M059J (cell line): ENCODE results near the gene ATP2B2. TPM values are rescaled to one million over a fixed set of nuclear protein-coding genes. Genes with fewer than 3 reads are reported as not detected.

Experiments used
- DNase-seq: peaks from one replicate; pipeline ENCODE4 v3.0.0-alpha.2; 2012; ENCODE audit warnings: low read depth
- total RNA-seq: library from RNA; depleted of rRNA; stranded (reverse); fragments of >200 nt; shearing (Covaris generic); gene quantifications from 2 replicates; pipeline ENCODE4 v1.2.3, GENCODE V29; 2014

ATP2B2 gene
- total RNA-seq, 1 experiment from 2014 or later = not detected

DNA sequence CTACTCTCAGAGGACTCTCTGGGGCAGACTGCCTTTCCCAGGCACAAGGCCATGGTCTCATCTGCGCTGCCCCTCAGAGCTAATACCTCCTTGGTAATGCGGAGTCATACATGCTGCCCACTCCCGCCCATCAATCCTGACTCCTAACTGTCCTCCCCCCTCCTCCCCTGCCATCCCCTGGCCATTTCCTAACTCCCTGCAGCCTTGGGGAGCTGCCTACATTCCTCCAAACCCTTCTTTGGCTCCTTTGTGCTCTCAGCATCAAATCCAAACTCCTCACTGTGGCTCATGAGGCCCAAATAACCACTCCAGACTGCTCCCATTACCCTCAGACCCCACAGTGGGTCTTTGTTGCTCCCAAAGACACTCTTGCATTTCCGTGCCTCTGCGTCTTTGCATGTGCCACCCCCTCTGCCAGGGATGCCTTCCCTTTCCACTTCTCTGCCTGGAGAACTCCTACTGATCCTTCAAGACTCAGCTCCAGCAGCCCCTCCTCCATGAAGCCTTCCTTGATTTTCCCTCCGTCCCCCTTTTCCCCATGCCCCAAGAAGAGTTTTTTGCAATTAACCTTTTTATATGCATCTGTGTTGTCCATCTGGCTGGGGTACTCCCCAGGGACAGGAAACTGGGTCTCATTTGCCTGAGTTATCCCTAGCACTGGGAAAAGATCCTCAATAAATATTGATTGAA lies 5.5 kb upstream of the ATP2B2 start:
- DNase-seq = no peak

GRCh38 chr3:10510086-10510742 lies 4.8 kb upstream of the ATP2B2 start:
- DNase-seq = no peak

DNA sequence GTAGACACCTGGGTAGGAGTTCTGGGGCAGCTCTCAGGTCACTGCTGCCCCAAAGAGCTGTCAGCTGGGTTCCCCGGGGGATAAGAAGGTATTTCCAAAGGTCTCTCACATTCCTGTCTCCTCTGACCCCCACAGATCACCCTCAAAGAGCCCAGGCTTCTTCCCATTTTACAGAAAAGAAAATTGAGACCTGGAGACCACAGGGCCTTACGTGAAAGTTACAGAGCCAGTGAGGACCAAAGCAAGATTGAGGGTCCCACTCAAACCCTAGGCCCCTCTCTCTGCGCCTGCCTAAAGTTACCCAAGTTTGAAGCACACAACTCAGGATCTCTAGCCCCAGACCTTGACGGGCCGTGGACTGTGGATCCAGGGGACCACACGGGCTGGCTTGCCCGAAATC lies 3.9 kb upstream of the ATP2B2 start:
- no peak for DNase-seq

DNA sequence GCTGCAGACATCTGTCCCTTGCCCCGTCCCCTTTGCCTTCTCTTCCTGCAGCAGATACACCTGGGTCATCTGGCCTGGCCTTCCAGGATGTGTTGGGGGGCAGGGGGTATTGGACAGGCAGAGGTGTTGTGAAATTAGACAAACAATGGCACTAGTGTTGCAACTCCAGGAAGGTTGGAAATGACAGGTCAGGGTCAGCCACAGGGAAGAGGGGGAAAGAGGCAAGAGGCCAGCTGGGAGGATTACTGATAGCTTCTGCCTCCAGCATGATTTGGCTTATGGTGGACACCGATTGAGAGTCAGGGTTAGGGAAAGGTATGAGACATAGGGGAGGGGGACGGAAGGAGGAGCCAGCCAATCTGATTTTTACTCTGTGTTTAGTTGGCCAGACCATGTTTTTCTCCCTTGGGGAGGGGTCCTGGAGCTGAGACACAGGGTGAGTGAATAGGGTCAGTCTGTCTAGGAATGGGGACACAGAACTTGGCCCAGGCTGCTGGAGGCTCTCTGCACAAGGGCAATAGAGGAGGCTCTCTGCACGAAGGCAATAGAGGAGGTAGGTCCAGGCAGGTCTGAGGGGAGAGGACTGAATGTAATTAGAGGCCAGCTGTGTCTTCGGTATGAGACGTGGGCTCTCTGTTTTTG lies 3.4 kb upstream of the ATP2B2 start:
- no peak for DNase-seq

DNA sequence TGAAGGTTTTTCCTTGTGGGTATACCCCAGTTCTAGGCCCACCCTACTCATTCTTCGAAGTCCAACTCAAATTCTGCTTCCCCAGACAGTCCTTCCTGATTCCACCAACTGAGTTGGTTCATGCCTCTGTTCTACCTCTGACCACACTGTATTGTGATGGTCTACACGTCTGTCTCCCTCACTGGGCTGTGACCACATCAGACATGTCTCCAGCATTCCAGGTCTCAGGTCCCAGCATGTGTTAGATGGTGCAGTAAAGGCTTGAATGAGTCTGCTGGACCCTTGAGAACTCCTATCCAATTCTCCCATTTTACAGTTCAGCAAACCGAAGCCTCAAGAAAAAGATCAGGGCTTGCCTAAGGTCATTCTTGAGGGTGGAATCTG lies 2.8 kb upstream of the ATP2B2 start:
- DNase-seq = no peak

DNA sequence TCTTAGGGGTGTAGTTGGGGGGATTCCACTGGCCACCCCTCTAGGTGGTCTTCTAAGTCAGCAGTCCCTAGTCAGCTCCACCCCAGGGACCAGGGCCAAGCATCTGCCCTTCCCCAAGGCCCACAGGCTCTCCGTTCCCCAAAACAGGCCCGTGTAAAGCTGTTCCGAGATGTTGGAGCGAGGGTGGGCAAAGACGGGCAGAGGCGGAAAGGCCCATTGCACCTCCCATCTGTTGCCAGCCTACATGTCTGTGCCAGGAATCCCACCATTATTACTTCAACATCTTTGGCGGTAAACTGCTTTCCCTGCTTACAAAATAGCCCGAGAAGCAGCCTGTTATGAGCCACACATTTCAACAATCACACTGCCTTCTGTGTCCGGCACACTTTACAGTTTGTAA lies 1.9 kb upstream of the ATP2B2 start:
- DNase-seq = no peak

- no peak for DNase-seq
Observed at GRCh38 chr3:10506696-10507095, 1.3 kb upstream of the ATP2B2 start.

DNA sequence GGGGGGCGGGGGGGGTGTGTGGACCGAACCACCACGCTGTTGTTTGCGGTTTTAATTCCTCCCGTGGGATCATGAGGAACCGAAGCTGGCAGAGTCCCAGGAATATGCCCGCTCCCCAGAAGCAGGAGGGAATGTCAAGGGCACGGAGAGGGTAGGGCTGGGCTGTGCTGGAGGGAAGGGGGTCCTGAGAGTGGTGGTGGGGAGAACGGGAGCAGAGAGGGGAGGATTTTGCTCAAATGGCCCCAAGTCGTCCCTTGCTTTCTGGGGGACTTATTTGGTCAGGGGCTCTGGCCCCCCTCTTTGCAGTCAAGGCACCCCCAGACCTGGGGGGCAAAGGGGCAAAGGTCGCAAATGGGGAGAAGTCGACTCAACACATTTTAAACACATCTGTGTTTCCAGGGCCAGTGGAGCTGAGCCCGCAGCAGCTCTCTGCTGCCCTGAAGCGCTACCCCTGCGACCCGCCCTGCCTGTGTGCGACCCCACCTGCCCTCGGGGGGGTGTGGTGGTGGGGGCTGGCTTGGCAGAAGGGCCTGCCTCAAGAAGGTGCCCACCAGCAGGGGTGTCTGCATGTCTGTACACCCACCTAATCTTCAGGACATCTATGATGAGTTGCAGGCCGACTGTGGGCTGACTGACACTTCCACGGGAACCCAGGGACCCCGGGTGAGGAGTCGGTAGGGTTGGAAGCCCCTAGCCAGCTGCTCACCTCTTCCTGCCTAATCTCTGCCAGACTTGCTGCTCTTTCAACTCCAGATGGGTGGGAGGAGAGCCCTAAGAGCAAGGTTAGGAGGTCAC lies 602 bp upstream of the ATP2B2 start:
- no peak for DNase-seq

DNA sequence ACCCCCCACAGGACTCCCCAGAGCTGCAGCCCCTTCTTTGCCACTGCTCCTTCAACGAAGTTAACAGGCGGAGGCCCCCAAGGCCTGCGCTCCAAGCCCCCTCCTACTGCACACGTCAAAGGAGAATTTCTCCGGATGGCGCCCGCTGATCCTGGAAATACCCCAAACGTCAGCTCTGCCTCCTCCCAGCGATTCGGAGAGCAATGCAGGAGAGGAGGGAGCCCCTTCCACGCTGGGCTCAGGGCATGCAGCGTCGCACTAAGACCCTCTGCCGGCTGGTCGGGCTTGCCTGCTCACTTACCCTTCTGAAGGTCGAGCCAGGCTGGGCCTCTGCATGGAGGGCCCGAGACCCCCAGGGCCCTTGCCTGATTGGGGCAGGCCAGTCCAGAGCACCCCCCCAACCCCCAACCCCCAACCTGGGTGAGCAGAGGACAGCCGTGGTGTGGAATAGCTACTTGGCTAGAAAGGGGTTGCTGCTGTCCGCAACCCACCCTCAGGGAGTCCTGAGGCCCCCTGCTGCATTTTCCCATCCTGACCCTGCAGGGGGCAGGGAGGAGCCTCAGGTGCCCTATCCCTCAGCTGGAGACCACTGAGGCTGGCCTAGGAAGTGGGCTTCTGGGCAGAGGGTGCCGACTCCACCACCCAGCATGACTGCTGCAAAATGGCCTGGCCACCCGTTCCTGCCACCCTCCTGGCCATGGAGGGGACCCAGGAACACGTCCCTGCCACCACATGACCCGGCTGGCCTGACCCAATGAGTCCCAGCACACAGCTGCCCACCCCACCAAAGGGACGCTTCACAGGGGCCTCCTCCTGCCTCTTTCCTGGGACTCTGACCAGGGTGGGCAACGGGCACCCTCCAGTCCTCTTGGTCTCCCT lies 976 bp downstream of the ATP2B2 start:
- DNase-seq = no peak

DNA sequence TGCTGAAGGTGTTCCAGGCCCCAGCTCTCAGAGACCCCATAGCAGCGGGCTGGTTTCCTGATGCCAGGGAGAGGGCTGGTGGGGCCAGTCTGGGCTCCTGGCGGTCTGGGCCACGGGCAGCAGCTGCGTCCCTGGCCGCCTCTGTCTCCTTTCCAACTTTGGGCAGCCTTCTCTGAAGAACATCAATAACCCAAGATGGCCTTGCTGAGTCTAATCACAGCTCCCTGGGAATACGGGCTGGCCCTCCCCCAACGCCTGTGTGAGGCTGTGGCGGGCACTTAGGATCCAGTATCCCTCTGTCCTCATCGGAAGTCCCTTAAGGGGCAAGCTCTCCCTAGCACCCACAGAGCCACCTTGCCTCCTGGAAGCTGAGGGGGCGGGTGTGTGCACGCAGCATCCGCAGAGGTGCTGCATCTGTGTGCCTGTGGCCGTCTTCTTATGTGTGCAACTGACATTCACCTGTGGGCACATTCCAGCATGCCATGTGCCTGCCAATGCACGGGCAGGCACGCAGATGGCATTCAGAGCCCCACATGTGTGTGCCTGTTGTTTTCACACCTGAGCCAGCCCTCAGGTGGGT lies 2.1 kb downstream of the ATP2B2 start:
- DNase-seq = no peak

- DNase-seq = no peak
Observed at GRCh38 chr3:10502185-10502880, 3.1 kb downstream of the ATP2B2 start.

DNA sequence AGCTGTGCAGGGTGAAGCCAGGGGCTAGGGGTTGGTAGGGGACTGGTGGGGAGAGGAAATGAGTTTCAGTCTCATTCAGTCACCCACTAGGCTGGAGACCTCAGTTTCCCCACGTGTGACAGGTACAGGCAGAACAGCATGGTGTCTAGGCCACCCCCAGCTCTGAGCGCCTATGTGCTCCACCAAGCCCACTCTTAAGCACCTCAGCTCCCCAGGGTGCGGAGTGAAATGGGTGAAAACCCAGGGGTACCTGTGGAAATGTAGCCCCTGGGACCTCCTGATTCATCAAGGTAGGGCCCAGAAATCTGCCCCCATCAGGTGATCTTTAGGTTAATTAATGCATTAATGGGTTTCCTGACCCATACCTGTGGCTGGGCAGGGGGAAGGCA lies 3.7 kb downstream of the ATP2B2 start:
- DNase-seq = no peak

DNA sequence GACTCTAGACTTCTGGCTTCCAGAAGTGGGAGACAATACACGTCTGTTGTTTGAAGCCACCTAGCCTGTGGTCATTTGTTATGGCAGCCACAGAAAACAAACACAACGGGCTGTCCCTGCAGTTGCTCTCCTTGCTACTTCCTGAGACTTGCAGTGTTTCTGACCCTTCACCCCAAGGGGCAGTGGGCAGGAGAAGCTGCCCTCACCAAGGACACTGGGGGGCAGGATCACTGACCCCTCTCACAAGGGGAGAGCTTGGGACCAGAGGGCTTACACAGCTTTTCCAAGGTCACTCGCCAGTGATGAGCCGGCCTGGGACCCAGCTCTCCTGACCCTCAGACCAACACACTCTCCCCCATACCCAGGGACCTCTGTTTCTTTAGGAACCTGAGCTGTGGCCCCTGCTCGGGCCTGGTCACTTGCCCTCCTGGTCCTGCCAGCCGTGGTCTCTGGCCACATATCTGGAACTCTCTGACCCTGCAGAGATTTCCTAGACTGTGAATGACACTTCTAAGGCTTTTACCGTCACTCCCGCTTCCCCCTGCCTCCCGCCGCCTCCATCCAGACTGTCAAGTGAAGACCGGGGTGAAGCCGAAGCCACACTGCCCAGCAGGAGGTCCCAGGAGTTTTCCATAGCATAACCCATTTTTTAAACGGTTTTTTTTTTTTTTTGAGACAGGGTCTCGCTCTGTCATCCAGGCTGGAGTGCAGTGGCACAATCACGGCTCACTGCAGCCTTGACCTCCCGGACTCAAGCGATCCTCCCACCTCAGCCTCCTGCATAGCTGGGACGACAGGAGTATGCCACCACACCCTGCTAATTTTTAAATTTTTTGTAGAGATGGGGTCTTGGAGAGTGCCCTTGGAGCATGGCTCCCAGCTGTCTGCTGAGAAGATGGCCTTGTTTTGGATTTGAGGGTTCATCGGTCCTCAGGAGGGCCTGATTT lies 4.4 kb downstream of the ATP2B2 start:
- no peak for DNase-seq

DNA sequence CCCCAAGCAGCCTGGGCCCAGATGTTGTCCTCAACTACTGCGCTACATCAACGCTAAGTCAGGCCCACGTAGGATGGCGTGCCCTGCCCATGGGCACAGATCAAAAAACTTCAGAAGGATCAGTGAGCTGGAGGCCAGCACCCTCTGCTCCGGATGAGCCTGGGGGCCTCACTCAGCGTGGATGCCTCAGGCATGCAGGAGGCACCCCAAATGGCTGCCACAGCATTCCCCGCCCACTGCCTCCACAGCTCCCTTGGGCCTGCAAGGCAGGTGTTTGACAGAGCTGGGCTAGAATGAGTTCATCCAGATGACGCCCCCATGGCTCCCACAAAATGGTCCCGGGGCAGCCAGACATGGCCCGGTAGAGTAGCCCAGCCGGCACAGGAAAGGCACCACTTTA lies 7.1 kb downstream of the ATP2B2 start:
- no peak for DNase-seq

GRCh38 chr3:10497439-10497838 lies 7.9 kb downstream of the ATP2B2 start:
- no peak for DNase-seq

DNA sequence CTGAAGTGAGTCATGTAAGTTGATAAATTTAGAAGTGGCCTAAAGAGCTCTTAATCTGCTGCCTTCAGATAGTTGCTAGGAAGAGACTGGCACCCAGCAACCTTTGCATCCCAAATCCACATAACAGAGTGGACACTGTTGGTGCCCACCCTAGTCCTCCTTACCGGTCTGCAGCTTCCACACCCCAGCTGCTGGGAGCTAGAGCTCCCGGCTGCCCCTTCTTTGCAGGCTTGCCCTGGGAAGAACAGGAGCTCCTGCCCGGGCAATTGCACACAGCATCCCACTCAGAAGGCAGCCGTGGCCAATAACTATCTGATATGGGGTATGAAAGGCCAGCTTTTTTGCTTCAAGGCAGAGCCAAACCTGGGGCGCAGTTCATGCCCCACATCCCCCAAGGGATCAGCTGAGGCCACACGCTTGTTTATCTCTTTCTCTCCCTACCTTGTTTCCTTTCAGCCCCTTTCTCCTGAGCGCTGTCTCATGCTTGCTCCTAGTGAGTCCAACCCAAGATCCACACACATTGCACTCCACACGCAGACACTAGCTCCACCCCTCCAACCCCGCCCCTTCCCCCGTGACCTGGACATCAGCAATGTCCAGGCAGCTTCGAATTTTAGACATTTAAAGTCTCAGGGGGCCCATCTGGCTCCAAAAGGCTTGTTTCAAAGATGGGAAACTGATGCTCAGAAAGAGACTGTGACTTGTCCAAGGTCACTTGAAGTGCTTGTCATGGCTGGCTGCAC lies 9.1 kb downstream of the ATP2B2 start:
- DNase-seq = no peak

DNA sequence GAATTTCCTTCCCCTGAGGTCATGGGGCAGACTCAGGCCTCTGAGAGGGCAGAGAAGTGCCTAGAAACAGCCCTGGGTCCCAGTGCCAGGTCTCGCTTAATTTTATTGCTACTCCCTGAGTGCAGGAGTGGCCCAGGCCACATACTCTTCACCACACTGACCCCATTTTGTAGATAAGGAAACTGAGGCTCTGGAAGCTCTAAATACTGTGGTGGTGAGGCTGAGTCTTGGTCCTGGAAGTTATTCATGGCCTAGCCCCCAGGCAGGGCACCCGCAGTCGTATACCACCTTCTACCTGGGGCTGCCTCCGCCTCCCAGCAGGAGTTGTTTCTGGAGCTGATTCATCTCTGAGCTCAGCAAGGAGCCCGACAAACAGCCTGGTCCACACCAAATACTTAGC lies 9.8 kb downstream of the ATP2B2 start:
- DNase-seq = no peak

DNA sequence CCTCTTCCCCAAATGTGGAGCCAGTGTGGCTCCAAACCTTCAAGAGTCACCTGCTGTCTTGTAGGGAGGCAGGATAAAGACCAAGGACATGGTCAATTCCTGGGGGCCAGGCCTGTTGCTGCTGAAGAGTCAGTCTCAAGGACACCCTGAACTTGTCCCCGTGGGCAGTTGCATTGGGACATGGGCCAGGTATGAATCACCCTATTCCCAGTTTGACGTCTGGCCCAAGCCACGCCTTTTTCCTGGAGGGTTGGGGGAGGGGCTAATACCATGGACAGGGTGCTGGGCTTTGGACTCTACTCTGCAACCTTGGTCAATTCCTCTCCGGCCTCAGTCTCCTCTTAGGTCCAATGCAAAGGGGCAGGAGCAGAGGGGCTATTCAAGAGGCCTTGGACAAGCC lies 10.4 kb downstream of the ATP2B2 start:
- DNase-seq = peak; percentile 79

- no peak for DNase-seq
Observed at GRCh38 chr3:10494180-10494579, 11.2 kb downstream of the ATP2B2 start.
